ENCODE results near the gene TMEM176A.

Gene TMEM176A

GRCh38 chr7:150820148-150820547 lies 19.6 kb downstream of the TMEM176A start:
- DNase-seq (ENCODE audit: low read depth), result no peak

DNA sequence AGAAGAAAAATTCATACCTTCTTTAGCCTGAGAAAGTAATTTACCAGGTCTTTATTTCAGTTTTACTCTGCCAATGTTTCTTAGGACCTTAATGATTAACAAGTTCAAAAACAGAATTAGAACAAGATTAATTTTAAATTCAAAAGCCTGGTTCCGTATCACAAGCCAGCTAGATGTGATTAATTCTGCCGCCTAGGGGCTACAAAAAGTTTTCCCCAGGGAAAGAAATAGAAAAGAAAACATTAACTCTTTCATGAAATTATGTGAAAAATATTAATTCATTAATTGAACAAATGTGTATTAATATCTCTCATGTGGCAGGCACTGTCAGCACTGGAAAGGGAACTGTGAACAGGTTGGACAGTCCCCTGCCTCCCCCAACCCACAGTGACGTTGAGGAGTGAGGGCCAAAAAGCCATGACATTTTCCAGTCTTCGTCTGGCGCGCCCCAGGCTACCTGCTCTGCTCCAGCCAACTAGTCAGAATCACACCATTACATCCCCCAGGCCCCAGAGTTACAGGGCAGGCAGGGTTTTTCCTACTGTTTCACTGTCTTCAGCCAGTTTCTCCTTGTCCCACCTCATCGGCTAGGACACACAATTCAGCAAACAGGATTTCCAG lies 20.1 kb downstream of the TMEM176A start:
- no peak for DNase-seq (ENCODE audit: low read depth)

- DNase-seq (ENCODE audit: low read depth), result no peak
Measured at GRCh38 chr7:150823043-150823442, 22.5 kb downstream of the TMEM176A start.

DNA sequence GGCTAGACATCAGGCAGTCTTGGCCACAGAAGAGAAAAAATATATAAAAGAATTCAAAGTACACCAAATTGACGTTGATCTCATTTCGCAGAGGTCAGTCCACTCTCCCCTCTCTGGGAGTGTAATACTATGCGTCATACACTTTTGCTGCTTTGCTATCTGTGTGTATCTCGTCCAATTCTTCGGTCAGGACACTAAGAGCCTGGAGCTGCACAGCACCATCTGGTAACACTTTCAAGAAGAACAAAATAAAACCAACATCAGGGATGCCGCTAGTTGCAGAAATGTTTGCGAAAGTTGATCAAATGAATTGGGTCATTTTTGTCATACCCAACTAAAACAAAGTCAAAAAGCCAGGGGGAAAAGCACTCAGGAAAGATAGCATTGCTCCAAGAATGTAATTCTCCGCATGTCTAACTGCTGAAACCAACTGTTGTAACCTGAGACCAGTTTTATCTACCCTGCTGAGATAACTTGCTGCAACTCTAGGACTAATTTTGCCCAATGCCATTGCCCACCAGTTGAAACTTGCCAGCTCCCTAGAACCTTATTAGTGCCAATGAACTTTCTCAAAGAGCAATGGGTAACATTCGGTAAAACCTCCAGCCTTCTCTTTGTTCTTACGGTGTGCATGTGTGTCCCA lies 23.0 kb downstream of the TMEM176A start:
- DNase-seq (ENCODE audit: low read depth), result no peak

DNA sequence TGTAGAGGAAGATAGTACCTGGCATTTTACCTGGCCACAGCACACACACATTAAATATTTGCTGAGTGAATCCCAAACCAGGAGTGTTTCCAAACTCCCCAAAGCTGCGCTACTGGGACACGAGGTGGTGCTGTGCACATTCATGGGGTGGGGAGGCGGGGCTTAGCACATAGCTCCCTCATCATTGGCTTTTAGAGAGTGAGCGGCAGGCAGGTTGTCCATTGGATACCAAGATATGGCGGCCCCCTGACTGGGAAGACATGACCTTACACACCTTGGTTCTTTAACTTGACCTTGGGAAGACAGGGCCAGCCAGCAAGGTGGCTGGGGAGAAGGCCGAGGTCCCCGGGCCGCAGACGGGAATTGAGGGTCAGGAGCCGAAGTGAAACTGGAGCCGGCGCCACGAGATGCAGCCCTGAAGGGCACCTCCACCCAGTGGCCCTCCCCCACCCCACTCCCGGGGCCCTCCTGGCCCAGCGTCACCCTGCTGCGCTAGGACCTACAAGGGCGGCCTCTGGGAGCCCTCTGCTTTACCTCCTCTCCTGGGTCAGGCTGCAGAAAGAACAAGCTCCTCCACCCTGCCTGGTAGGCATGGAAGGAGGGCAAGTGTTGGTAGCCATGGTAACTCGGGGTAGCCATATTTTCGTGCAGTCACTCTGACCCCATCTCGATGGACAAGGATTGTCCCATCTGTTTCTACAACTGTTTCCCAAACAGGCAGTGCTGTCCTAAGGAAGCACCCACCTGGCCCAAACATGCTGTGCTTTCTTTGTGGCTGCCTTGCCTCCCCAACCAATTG lies 24.0 kb downstream of the TMEM176A start:
- peak; percentile 1 for DNase-seq (ENCODE audit: low read depth)

GRCh38 chr7:150826061-150826849 lies 25.7 kb downstream of the TMEM176A start:
- no peak for DNase-seq (ENCODE audit: low read depth)

GRCh38 chr7:150828384-150828783 lies 27.8 kb downstream of the TMEM176A start:
- no peak for DNase-seq (ENCODE audit: low read depth)

DNA sequence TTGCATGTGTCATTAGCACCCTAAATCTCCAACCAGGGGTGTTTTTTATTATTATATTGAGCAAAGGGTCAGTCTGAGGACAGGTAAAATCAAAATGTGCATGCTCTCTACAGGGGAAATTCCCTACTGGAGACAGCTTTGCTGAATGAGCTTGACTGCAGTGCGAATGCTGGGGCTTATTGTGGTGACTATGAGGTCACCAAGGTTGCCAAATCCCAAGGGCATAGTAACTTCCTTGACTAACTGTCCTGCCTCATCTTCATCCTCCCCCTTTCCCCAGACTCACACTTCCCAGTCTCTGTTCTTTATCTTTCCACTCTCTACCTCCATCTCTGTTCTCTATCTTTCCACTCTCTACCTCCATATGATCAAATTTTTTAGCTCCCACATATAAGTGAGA lies 28.9 kb downstream of the TMEM176A start:
- DNase-seq (ENCODE audit: low read depth), result no peak

DNA sequence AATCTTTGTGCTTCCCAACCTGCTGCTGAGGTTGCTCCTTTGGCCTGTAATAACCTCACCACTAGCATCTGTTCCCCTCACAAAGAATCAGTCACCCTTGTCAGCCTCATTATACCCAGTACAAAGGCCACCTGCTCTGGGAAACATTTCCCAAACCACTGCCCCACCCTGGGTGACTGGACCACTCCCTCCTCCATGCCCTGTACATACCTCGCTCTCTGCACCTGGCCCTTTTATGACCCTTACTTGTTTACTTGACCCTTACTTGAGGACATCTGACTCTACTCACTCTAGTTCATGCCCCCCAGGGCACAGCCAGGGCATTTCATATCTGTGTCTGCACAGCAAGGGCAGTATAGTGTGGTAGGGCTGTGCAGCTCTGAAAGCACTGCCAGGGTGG lies 30.4 kb downstream of the TMEM176A start:
- no peak for DNase-seq (ENCODE audit: low read depth)

DNA sequence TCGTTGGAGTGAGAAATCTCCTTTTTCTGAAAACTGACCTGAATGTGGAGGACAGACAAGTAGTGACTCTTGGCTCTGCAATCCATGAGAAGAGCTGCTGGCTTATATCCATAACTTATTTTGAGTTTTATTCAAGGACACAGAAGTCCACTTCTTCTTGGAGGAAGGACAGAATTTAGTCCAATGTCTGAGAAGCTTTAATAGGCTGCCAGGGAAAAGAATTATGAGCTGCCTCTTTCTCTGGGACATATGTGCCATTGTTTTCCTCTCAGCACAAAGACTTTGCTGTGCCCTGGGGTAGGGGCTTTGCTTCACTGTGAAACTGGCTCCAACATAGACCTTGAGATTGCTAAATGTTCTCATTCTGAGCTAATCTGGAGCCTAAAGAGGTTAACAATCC lies 31.3 kb downstream of the TMEM176A start:
- no peak for DNase-seq (ENCODE audit: low read depth)

GRCh38 chr7:150835019-150835418 lies 34.5 kb downstream of the TMEM176A start:
- DNase-seq (ENCODE audit: low read depth), result no peak

DNA sequence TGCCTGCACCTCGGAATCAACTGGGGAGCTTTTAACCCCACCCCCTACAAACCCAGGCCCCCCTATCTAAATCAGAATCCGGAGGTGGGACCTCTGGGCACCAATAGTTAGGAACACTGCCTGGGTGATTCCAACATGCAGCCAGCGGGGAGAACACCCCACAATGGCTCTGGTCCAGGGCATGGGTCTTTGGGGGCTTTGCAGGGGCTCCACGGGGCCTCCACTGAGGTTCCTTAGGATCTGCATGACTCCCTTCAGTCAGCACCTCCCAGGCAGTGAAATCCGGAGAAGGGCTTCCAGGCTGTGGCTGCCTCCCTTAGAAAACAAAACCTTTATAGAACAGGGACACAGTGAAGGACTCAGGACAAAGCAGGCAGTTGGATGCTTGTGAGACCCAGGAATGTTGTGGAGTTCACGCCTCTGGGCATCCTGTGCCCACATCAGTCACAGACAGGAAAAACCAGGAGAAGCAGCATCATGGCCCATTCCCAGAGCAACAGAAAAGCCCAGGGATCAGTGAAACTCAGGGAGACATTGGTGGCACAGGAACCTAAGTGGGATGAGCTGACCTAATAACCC lies 35.2 kb downstream of the TMEM176A start:
- DNase-seq (ENCODE audit: low read depth), result no peak

GRCh38 chr7:150838965-150839650 lies 38.5 kb downstream of the TMEM176A start:
- no peak for DNase-seq (ENCODE audit: low read depth)

DNA sequence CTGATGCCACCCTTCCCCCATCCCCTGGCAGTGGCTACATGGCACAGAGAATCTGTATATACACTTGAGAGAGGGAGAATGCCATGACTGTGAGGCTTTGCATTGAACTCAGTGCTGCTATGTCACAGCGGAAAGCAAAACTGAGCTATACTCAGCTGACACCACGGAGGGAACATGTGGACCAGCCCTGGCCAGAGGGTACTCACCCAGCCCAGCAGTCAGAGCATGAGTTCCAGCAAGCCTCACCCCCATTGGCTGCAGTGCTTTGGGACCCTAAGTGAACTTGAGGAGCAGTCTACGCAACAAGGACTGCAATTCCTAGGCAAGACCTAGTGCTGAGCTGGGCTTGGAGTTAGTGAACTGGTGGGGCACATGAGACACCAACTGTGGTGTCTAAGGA lies 41.4 kb downstream of the TMEM176A start:
- DNase-seq (ENCODE audit: low read depth), result no peak

GRCh38 chr7:150842716-150843115 lies 42.1 kb downstream of the TMEM176A start:
- no peak for DNase-seq (ENCODE audit: low read depth)

DNA sequence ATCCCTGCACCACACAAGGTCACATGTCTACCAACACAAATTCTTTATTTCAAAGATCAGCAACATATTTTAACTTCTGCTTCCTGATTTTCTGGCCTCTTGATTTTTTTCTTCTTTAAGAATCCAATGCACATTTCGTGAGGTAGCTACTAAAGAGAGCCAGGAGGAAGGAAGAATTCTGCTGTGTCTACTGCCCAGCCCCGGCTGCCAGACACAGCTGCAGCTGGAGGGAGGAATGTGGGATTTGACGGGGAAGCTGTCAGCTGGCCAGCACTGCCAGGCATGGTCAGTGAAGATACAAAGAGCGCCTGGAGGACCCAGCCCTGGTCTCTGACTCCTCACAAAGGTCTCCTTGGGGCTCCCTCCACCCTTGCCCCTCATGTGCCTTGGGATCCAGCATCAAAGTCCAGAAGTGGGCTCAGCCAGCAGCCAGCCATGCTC lies 44.9 kb downstream of the TMEM176A start:
- DNase-seq (ENCODE audit: low read depth), result no peak

DNA sequence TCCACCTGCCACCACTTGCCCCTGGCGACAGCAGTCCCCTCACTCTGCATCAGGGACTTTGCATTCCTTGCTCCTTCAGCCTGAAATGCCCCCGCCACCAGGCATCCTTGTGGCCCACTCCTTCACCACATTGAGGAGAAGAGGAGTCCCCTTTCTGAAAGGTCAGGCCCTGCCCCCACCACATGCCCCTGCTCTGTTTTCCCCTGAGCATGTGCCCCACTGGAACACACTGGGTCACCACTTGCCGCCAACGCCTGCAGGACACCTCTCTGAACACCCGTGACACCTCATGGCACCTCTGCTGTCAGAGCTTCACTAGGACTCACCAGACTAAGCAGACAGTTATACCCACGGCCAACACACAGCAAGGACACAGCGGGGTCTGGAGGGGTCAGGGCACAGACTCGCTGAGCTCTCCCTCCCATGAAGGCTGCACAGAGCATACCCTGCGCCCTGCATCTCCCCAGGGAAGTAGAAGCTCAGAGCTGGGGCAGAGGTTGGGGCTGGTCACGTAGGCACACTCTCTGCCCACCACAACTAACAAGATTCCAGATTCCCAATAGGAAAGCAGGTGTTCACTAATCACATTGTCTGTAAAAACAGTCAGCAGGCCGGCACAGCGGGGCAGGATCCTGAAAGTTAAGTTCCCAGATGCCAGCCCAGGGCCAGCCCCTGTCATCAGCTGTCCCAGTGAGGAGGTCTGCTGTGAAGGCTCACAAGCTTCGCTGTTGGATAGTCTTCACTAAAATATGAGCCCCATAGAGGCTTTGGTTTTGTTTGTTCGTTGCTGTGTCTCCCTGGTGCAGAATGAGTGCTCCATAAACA lies 45.9 kb downstream of the TMEM176A start:
- DNase-seq (ENCODE audit: low read depth), result no peak

- DNase-seq (ENCODE audit: low read depth), result no peak
Measured at GRCh38 chr7:150847536-150847935, 47.0 kb downstream of the TMEM176A start.

DNA sequence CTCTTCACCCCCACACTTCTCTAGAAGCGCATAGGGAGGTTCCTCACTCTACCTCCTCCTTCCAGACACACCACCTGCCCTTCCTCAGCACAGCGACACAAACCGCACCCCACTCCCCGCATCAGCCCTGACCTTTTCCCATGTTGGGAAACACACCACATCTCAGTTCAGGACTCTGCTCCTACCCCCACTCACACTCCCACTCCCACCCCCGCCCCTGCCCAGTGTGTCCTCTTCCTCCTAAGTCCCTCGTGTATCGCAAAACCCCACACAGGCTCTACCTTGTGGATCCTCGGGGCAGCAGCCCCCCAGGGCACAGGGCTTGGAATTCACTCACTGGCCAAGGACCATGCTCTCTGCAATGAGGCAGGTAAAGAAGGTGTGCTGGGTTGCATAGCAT lies 47.5 kb downstream of the TMEM176A start:
- no peak for DNase-seq (ENCODE audit: low read depth)

- DNase-seq (ENCODE audit: low read depth), result no peak
Measured at GRCh38 chr7:150848561-150849115, 48.1 kb downstream of the TMEM176A start.

Data from ELR (cell line).